ENCODE data around the gene E2F6.

- TF ChIP-seq CTCF (IDR thresholded peaks at IDR 0.05; ENCODE audit: insufficient read depth, low read length) (peak; percentile 9), REST (IDR thresholded peaks at IDR 0.05; ENCODE audit: insufficient replicate concordance, low read depth) (no peak), POLR2AphosphoS5 (IDR thresholded peaks at IDR 0.05; ENCODE audit: low read depth) (no peak), SPI1 (IDR thresholded peaks at IDR 0.05; ENCODE audit: borderline replicate concordance, low read depth) (peak; percentile 62)
Measured at GRCh38 chr2:11411768-11412448, 54.1 kb downstream of the E2F6 start.
